NCI-H345 treated with DMSO at 0.1 percent for 48 hours (cell line): ENCODE measurements around the gene GPR143.

Source experiments
- DNase-seq: peaks from one replicate; lab custom pipeline; 2025; ENCODE audit not compliant: unreplicated experiment; lab: John Stamatoyannopoulos, UW

GPR143 gene

DNA sequence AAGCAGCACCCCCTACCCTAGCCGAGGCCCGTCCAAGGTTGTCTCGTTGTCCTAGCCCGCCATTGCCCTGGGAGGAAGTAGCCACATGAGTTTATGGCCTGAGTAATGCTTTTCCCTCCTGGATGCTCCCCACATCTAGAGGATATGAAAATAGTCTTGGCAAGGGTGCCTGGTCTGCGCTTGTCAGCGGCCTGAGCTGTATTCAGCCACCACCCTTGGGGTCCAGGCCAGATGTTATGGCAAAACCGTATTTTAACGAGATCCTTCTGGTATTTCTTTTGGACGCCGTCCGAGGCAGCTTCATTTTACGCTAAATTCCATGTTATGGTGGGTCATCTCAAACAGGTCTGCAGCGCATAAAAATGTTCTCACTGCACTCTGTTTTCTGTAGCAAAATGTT, 89.3 kb downstream of the GPR143 start:
- no peak for DNase-seq
